ENCODE data around the gene NCOA5. TPM values are rescaled to one million over a fixed set of nuclear protein-coding genes. Genes with fewer than 3 reads are reported as not detected.

NCOA5 gene
- total RNA-seq, 1 experiment from 2014 or later = 55.4 TPM

- no peaks in the 10 kb centered on the region for H3K9me3 ChIP-seq (ENCODE audit: low read depth, low read length, poor library complexity, severe bottlenecking)
- no peaks in the 10 kb centered on the region for H3K4me1 ChIP-seq (ENCODE audit: insufficient read depth, low read length, poor library complexity, severe bottlenecking)
- POLR2A ChIA-PET (ENCODE audit: low non-redundant PET) = no interaction called here
- no peak overlapping the region for H3K4me3 ChIP-seq (ENCODE audit: low read depth, low read length, poor library complexity, severe bottlenecking)
- CTCF ChIA-PET = interaction anchor here (0.9 kb wide), 1 partner anchor 194 kb away, joined by 3 read pairs; no protein-coding TSS in a partner anchor
- no TSS peak for BruUV-seq (replicated peaks)
- intact Hi-C loops (cut with micrococcal nuclease; ENCODE audit: unreplicated experiment) = loop anchor here (10.0 kb wide), 1 partner anchor 62 kb away; no protein-coding TSS in a partner anchor
- no peak for TF ChIP-seq EZH2 (IDR thresholded peaks at IDR 0.05; ENCODE audit: borderline replicate concordance, low read depth, low read length, poor library complexity, severe bottlenecking)
- TF ChIP-seq, protein P1, sequence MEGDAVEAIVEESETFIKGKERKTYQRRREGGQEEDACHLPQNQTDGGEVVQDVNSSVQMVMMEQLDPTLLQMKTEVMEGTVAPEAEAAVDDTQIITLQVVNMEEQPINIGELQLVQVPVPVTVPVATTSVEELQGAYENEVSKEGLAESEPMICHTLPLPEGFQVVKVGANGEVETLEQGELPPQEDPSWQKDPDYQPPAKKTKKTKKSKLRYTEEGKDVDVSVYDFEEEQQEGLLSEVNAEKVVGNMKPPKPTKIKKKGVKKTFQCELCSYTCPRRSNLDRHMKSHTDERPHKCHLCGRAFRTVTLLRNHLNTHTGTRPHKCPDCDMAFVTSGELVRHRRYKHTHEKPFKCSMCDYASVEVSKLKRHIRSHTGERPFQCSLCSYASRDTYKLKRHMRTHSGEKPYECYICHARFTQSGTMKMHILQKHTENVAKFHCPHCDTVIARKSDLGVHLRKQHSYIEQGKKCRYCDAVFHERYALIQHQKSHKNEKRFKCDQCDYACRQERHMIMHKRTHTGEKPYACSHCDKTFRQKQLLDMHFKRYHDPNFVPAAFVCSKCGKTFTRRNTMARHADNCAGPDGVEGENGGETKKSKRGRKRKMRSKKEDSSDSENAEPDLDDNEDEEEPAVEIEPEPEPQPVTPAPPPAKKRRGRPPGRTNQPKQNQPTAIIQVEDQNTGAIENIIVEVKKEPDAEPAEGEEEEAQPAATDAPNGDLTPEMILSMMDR (conservative IDR thresholded peaks at IDR 0.05; ENCODE audit: low read depth, low read length) = no peak
- H3K36me3 ChIP-seq (ENCODE audit: insufficient read depth, low read length, poor library complexity, severe bottlenecking) = no peaks in the 10 kb centered on the region
- no peak overlapping the region for H3K27ac ChIP-seq (ENCODE audit: low read depth, low read length, poor library complexity, severe bottlenecking)
- no peak for DNase-seq (ENCODE audit: low spot score)
- peaks cover 38% of the 10 kb centered on the region for H3K27me3 ChIP-seq (replicated peaks; ENCODE audit: insufficient read depth, low read depth, low read length, poor library complexity)
Observed at GRCh38 chr20:46112430-46113112, 22.8 kb upstream of the NCOA5 start.

DNA sequence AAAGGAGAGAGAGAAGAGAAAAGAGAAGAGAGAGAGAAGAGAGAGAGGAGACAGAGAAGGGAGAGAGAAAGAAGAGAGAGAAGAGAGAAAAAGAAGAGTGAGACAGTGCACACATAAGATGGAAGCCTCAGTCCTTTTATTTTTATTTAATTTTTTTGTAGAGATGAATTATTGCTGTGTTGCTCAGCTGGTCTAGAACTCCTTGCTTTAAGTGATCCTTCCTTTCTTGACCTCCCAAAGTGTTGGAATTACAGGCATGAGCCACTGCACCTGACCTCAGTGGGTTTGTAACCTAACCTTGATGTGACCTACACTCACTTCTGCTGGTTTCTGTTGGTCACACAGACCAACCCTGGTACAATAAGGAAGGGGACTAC lies 22.1 kb upstream of the NCOA5 start:
- Histone ChIP-seq H3K4me3 (ENCODE audit: low read depth, low read length, poor library complexity, severe bottlenecking) (no peak overlapping the region), H3K27ac (ENCODE audit: low read depth, low read length, poor library complexity, severe bottlenecking) (no peak overlapping the region), H3K27me3 (replicated peaks; ENCODE audit: insufficient read depth, low read depth, low read length, poor library complexity) (peaks cover 38% of the 10 kb centered on the region), H3K4me1 (ENCODE audit: insufficient read depth, low read length, poor library complexity, severe bottlenecking) (no peaks in the 10 kb centered on the region), H3K36me3 (ENCODE audit: insufficient read depth, low read length, poor library complexity, severe bottlenecking) (no peaks in the 10 kb centered on the region), H3K9me3 (ENCODE audit: low read depth, low read length, poor library complexity, severe bottlenecking) (no peaks in the 10 kb centered on the region)
- ChIA-PET POLR2A (ENCODE audit: low non-redundant PET) (no interaction called here), CTCF (interaction anchor here (0.9 kb wide), 1 partner anchor 195 kb away, joined by 3 read pairs; no protein-coding TSS in a partner anchor)
- intact Hi-C loops (cut with micrococcal nuclease; ENCODE audit: unreplicated experiment) = loop anchor here (10.0 kb wide), 1 partner anchor 63 kb away; no protein-coding TSS in a partner anchor
- no TSS peak for BruUV-seq (replicated peaks)
- no peak for DNase-seq (ENCODE audit: low spot score)
- TF ChIP-seq, protein P1 (conservative IDR thresholded peaks at IDR 0.05; ENCODE audit: low read depth, low read length) = no peak
- TF ChIP-seq EZH2 (IDR thresholded peaks at IDR 0.05; ENCODE audit: borderline replicate concordance, low read depth, low read length, poor library complexity, severe bottlenecking) = no peak

GRCh38 chr20:46111028-46111835 lies 21.5 kb upstream of the NCOA5 start:
- Histone ChIP-seq H3K36me3 (ENCODE audit: insufficient read depth, low read length, poor library complexity, severe bottlenecking) (no peaks in the 10 kb centered on the region), H3K4me1 (ENCODE audit: insufficient read depth, low read length, poor library complexity, severe bottlenecking) (no peaks in the 10 kb centered on the region), H3K9me3 (ENCODE audit: low read depth, low read length, poor library complexity, severe bottlenecking) (no peaks in the 10 kb centered on the region), H3K4me3 (ENCODE audit: low read depth, low read length, poor library complexity, severe bottlenecking) (no peak overlapping the region), H3K27me3 (replicated peaks; ENCODE audit: insufficient read depth, low read depth, low read length, poor library complexity) (peaks cover 39% of the 10 kb centered on the region), H3K27ac (ENCODE audit: low read depth, low read length, poor library complexity, severe bottlenecking) (no peak overlapping the region)
- TF ChIP-seq EZH2 (IDR thresholded peaks at IDR 0.05; ENCODE audit: borderline replicate concordance, low read depth, low read length, poor library complexity, severe bottlenecking) = no peak
- TF ChIP-seq, protein P1 (conservative IDR thresholded peaks at IDR 0.05; ENCODE audit: low read depth, low read length) = no peak
- intact Hi-C loops (cut with micrococcal nuclease; ENCODE audit: unreplicated experiment) = loop anchor here (10.0 kb wide), 1 partner anchor 64 kb away; no protein-coding TSS in a partner anchor
- POLR2A ChIA-PET (ENCODE audit: low non-redundant PET) = no interaction called here
- no peak for DNase-seq (ENCODE audit: low spot score)
- BruUV-seq (replicated peaks) = no TSS peak
- CTCF ChIA-PET = interaction anchor here (0.9 kb wide), 1 partner anchor 196 kb away, joined by 3 read pairs; no protein-coding TSS in a partner anchor
